B cell (primary cell): ENCODE measurements around the gene PARD6A.

ENCODE experiments used
- EZH2 ChIP-seq: IDR thresholded peaks from 2 replicates; pipeline ENCODE4 v1.6.1; 2012; ENCODE audit warnings: borderline replicate concordance, low read depth, mild to moderate bottlenecking, moderate library complexity, low read length; ENCODE audit not compliant: insufficient read depth, poor library complexity, severe bottlenecking
- TF ChIP-seq, protein P1 (sequence below): fragments of 200-600 bp; IDR thresholded peaks from one replicate; pipeline ENCODE4 v1.8.0; 2022; ENCODE audit warnings: antibody characterized with exemption, mild to moderate bottlenecking

DNA sequence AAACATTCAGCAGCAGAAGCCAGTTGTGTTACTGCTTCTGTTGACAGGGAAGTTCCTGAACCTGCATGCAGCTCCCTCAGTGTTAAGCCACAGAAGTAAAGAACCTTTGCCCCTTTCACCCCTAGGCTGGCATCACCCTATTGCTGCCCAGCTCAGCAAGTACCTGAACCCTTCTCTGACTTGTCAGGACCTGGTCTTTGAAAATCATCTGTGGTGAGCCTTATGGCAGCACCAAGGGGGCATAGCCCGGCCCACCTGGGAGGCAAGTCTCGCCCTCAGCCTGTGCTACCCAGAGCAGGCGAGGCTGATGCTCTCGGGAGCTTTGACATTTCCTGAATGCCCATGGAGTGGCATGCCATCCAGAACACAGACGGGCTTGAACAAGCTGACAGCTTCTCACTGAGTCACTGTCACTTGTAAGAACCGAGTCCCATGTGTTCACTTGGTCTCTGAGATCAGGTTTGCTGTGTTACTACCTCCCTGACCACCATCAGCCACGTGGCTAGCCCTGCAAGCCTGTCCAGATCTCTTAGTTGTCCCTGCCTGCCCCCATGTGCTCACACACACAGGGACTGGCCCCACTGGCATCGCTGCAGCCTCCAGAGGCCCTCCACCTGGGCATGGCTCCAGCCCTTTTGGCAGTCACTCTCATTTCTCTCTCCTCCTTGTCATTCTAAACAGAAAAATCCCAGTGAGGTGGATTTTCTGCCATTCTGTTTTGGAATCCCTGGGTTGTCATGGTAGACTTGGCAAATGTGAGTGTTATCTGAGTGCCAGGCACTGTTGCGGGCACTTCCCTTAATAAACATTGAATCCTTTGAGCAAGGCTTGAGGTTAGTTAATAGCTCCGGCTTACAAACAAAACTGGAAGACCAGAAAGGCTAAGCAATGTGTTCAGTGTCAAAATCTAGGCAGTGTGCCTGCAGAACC, 18.7 kb upstream of the PARD6A start:
- TF ChIP-seq, protein P1, sequence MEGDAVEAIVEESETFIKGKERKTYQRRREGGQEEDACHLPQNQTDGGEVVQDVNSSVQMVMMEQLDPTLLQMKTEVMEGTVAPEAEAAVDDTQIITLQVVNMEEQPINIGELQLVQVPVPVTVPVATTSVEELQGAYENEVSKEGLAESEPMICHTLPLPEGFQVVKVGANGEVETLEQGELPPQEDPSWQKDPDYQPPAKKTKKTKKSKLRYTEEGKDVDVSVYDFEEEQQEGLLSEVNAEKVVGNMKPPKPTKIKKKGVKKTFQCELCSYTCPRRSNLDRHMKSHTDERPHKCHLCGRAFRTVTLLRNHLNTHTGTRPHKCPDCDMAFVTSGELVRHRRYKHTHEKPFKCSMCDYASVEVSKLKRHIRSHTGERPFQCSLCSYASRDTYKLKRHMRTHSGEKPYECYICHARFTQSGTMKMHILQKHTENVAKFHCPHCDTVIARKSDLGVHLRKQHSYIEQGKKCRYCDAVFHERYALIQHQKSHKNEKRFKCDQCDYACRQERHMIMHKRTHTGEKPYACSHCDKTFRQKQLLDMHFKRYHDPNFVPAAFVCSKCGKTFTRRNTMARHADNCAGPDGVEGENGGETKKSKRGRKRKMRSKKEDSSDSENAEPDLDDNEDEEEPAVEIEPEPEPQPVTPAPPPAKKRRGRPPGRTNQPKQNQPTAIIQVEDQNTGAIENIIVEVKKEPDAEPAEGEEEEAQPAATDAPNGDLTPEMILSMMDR = no peak
- no peak for TF ChIP-seq EZH2
